Measurements from ENCODE around the gene PIH1D2.
A peak's percentile ranks its signal among the peaks of the same experiment; 100 is the strongest.
"Not testable (repeated sequence)": the region's sequence is repeated elsewhere in the genome, so short reads cannot be mapped to it uniquely, and the experiment has no call there.

Gene PIH1D2

GRCh38 chr11:112073941-112074811, at the start of gene PIH1D2, which contains the start of gene NKAPD1:
PIH1D2 (minus strand) TSS chr11:112074017; CDS start chr11:112073174, 843 bp downstream.
NKAPD1 (plus strand) TSS chr11:112074299; CDS start chr11:112075575, 1,276 bp downstream.
- peak; percentile 86 for DNase-seq (ENCODE audit: low spot score)

- no peak for DNase-seq (ENCODE audit: low spot score)
Observed at GRCh38 chr11:112123129-112123528, 49.3 kb upstream of the PIH1D2 start.

DNA sequence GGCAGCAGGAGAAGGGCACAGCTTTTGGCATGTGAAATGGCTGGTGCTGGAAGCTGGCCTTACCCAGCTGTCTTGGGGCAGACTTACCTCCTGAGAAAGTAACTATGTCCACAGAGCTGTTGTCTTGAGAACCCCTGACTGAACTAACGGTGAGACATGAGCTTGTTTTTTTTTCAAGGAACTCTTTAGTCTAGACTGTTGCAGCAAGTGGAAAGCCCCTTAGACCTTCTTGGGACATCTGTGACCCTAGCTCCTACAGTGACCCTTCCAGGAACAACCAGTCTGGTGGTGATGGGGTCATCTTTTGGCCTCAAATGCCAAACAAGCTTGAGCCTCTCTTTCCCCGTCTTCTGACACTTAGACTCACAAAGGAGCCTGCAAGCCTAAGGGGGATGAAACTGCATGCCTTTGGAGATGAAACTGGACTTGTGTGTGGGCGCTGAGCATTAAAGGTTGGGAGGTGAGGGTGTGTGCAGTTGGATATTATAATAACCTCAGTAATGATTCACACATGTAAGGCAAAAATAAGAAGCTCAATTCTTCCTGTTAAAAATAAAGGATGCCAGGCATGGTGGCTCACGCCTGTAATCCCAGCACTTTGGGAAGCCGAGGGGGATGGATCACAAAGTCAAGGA, 48.3 kb upstream of the PIH1D2 start:
- DNase-seq (ENCODE audit: low spot score): no peak

DNA sequence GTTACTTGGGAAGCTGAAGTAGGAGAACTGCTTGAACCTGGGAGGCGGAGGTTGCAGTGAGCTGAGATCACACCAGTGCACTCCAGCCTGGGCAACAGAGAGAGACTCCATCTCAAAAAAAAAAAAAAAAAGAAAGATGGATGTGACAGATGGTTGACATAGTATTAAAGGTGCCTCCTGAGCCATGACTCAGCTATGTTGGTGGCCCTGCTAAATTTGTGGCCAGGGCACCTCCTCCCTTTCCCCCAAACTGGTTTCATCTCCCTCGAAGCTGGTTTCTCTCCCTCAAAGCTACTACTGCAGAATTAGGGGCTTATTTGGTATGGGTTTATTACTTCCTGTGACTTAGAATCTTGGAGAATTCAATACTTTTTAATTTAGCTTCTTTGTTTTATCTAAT, 44.4 kb upstream of the PIH1D2 start:
- DNase-seq (ENCODE audit: low spot score): no peak

DNA sequence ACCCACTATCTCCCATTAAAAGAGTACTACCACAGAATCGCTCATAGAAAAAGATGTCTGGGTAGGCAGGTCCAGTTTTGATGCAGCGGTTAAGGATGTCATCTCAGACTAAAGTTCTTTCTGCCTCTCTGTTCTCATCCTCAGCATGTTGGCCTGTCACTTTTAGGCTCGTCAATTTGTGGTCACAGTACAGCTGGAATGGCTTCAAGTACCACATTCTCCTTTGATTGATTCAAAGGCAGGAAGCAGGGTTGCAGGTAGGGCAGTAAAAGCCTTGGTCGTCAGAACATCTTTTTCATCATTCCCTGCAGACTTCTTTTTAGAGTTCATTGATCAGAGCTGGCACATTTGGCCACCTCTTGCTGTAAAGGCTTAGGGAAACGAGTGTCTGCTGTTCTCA, 41.6 kb upstream of the PIH1D2 start:
- DNase-seq (ENCODE audit: low spot score): no peak

- no peak for DNase-seq (ENCODE audit: low spot score)
Observed at GRCh38 chr11:112114460-112114859, 40.6 kb upstream of the PIH1D2 start.

DNA sequence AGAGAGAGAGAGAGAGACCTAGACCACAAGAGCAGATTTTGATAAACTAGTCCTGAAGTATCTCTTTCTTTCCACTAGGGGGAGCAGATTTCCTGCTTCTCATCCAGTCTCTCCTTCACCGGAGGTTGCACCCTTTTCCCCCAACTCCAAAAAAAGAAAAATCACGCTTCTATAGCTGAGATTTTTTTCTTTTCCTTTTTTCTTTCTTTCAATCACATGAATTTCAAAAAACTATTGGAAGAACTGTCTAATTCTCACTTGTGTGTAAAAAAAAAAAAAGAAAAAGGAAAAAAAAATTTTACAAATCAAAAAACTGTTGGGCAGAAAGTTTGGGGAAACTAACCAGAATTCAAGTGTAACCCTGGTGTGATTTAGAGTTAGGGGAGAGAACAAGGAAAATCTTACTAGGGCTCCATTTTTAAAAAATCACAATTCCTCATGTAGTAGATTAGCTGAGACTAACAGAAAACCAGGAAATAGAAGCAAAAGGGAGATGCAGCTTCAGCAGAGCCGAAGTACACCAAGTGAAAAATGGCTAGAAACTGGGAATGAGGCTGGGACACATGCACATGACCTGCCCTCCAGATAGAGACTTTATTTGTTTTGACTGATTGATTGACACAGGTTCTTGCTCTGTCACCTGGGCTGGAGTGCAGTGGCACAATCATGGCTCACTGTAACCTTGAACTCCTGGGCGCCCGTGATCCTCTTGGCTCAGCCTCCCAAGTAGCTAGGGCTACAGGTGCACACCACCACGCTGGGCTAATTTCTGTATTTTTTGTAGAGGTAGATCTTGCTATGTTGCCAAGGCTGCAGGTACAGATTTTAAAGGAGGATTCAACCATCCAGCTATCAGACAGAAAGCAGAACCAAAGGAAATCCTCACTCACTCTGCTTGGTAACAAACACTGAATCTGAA, 40.0 kb upstream of the PIH1D2 start:
- DNase-seq (ENCODE audit: low spot score): peak; percentile 81

- DNase-seq (ENCODE audit: low spot score): no peak
Observed at GRCh38 chr11:112106070-112106469, 32.3 kb upstream of the PIH1D2 start.

- DNase-seq (ENCODE audit: low spot score): no peak
Observed at GRCh38 chr11:112103446-112103845, 29.6 kb upstream of the PIH1D2 start.

DNA sequence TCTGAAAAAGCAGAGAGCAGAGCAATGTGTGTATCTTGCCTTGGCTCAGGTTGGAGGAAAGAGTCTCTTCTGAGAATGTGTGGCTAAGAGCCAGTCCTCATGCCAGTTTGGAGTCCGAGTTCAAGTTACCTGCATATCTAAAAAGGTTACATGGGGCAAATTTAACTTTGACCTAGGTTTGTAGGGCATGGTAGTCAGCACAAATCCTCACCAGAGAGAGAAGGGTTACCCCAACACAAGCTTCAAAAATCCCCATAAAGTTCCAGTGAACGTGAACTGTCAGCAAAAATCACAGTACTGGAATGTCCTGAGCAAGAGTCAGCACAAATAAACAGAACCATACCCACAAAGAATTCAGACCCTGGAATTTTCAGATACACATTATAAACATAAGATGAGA, 26.6 kb upstream of the PIH1D2 start:
- no peak for DNase-seq (ENCODE audit: low spot score)

DNA sequence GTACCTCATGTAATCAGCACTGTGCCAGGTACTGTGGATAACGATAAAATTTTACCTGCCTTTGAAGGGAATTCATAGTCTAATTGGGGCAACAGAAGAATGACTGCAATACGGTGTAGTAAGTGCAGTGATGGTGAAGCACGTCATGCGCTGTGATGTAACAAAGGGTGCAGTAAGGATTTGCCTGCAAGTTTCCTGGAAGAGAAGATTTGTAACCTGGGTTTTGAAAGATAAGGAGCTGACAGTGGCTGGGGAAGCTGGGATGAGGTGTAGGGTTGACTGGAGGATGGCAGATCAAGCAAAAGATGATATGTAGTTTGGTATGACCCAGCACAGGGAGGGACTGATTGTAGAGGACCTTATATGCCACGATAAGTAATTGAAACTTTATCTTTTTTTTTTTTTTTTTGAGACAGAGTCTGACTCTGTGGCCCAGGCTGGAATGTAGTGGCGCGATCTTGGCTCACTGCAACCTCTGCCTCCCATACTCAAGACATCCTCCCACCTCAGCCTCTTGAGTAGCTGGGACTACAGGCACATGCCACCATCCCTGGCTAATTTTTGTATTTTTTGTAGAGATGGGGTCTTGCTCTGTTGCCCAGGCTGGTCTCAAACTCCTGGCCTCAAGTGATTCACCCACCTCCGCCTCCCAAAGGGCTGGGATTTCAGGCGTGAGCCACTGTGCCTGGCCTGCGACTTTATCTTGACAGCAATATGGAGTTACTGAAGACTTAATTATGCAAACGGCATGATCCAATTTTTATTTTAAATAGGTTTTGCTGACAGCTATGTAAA, 24.1 kb upstream of the PIH1D2 start:
- DNase-seq (ENCODE audit: low spot score): no peak

DNA sequence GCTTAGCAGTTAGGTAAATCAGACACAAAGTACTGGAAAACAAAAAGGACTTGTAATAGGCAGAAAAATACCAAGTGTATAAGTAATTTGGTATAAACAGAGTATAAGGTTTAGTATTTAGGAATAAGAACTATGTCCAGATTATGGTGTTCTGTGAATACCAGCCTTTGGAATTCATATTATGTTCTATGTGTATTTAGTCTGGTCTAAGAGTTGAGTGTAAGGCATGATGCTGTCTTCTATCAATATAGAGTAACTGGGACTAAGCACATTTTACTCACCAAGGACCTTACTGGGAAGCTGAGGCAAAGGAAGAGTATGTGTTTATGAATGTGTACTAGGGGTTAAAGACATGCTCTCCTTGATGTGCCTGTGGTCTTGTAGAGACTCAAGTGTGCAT, 22.4 kb upstream of the PIH1D2 start:
- DNase-seq (ENCODE audit: low spot score): no peak

DNA sequence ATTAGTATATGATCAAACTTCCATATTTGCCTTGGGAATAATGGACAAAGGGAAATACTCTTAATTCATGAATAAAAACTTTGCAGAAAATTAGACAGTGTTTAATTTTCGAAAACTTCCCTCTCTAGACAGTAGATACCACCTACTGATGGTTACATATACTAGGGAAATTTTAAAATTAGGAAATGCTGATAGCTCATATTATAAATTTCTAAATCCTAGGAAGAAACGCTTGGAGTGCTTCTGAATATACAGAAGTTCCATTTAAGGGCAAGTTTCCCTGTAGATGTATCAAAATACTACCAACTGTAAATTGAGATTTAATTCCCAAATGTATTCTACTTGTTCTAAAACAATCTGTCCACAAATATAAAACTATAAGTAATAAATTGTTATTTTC, 21.5 kb upstream of the PIH1D2 start:
- not testable (repeated sequence) for DNase-seq (ENCODE audit: low spot score)

- DNase-seq (ENCODE audit: low spot score): no peak
Observed at GRCh38 chr11:112087212-112087611, 13.4 kb upstream of the PIH1D2 start.

DNA sequence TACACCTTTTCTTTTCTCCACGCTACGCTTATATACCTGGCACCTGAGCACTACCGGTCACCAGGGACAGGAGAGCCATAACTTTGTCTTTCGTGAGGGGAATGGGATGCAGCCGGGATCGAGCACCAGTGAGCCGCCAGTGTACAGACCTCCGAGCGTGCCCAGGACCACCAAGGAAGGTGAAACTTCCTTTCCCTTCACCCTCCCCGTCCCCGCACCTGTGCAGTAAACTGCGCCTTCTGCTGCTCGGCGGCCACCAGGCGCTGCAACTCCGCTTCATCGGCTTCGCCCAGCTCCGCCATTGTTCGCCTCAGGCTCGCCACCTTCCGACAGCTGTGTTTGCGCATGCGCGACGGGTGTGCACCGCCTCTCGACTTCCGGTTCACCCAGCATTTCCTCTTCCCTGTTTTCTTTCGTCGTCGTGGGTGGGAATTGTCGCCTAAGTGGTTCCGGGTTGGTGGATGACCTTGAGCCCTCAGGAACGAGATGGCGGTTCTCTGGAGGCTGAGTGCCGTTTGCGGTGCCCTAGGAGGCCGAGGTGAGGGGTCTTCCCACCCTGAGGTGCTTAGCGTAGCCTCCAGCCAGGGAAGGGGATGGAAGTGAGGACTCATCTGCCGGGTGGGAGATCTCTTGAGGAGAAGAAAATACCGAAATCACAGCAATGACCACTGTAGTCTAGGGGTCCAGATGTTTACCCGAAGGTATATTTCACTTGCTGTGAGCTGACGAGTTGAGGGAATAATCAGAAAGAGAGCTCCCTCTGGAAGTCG, 12.8 kb upstream of the PIH1D2 start, which contains the start of the genes SDHD and TIMM8B:
TSS of gene SDHD (plus strand) at position 452 of the 770 bp plus-strand sequence. CDS start at position 487, 35 bp downstream.
TSS of gene TIMM8B (minus strand) at position 335 of the 770 bp plus-strand sequence. CDS start at position 302, 33 bp downstream.
- peak; percentile 99 for DNase-seq (ENCODE audit: low spot score)

GRCh38 chr11:112085822-112086421, 12.1 kb upstream of the PIH1D2 start:
- peak; percentile 13 for DNase-seq (ENCODE audit: low spot score)

DNA sequence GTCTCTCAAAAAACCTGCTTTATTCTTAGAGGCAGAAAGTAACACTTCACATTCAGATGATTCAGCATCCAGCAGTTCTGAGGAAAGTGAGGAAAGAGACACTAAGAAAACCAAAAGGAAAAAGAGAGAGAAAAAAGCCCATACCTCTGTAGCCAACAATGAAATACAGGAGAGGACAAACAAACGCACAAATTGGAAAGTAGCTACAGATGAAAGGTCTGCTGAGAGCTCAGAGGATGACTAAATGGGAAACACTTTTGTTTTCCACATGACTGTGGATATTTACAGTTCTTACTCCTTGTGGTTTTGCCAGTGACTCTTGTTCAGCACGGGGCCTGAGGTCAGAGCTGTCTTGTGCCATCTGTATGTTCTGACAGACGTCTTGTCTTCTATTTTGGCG, 8.9 kb upstream of the PIH1D2 start:
- no peak for DNase-seq (ENCODE audit: low spot score)

- DNase-seq (ENCODE audit: low spot score): no peak
Observed at GRCh38 chr11:112062923-112063322, 10.9 kb downstream of the PIH1D2 start.

DNA sequence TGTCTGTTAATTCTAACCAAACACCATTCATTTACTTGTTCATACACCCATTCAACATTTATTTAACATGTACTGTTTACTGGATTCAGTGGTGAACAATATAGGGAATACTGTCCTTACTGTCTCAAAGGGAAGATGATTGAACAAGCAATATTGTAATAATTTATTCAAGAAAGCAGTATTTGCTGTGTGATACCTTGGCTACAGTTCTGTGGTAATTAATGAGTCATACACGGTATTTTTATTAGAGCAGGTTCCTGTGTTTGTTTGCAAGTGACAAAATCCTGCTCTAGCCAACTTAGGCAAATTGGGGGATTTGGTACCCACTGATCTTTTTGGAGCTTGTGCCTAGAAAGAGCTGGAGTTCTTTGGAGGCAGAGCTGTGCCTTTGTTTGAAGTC, 15.7 kb downstream of the PIH1D2 start:
- DNase-seq (ENCODE audit: low spot score): no peak

DNA sequence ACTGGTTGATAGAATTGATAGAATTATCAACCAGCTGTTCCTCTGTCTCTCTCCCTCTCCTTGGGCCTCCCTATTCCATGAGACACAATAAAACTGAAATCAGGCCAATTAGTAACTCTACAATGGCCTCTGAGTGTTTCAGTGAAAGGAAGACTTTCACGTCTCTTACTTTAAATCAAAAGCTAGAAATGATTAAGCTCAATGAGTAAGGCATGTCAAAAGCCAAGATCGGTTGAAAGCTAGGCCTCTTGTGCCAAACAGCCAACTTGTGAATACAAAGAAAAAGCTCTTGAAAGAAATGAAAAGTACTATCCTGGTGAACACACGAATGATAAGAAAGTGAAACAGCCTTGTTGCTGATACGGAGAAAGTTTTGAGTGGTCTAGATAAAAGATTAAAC, 16.6 kb downstream of the PIH1D2 start:
- DNase-seq (ENCODE audit: low spot score): no peak

All from LoVo (cell line).